DMS53 treated with DMSO at 0.1 percent for 48 hours (cell line): Measurements from ENCODE around the gene HS6ST3.

Experiments
- DNase-seq: peaks from one replicate; lab custom pipeline; 2025; ENCODE audit not compliant: unreplicated experiment; lab: John Stamatoyannopoulos, UW

HS6ST3 gene

DNA sequence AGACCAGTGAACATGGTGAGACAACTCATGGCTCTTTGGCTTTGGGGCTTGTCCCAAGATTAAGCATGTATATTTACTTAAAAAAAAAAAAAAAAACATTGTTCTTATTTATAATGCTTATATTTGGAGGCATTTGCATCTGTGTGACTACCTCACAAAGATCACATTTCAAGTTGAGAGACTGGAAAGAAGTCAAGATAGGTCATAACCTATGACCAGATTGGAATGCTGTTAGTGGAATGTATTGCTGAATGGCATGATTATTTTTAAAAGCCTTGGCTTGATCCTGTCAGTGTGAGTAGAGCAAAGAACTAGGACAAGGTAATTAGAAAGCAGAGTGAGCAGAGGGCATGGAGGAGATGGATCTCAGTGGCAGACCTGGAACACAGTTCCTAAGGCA lies 689.8 kb downstream of the HS6ST3 start:
- no peak for DNase-seq

DNA sequence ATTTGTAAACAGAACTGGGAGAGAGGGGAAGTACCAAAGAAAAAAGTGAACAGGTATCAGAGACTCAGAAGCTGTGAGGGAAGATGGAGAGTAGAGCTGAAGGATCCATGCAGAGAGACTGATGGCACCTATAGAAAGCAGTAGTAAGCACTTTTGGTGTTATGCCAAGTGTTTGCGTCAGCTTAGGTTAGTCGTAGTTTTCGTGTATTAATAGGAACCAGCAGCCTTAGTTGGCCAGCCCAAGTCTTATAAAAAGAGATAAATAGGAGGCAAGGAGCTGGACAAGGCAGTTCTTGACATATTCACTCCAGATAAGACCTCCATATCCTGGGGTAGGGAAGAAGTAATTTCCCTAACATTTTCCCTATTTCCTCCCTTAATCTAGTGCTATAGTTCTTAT lies 690.2 kb downstream of the HS6ST3 start:
- no peak for DNase-seq

DNA sequence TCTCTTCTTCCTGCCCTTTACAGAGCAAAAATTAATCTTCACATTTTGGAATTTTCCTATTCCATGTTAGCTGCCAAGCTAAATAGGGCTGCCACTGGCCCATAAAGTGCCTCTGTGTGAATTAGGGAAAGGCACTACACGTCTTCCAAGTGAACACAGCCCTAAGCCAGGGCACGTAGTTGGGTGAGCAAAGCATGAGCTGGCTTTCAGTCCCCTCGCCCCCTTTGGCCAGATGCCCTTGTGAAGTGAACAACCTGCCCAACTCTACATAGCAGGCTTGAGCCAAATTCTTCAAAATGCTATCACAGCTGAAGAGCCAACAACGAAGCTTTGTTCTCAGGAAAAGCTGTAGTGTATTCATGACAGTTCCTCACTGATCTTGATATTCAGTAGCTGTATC lies 691.2 kb downstream of the HS6ST3 start:
- no peak for DNase-seq

DNA sequence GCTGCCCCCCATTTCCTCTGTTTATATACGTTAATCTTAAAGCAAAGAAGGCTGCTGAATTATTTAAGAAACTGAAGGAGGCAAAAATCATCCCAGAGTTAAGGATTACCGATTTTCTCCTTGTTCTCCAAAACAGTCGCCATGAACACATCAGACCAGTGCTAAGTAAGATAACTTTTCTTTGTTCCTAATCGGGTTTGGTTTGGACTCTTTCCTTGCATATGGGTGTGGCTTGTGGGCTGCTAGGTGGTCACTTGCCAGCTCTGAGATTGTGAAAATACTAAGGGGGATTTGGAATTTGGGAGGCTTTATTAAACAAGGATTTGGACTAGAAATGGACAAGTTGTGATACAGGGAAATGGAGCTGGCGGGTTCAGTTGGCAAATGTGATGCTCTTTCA lies 692.3 kb downstream of the HS6ST3 start:
- no peak for DNase-seq

DNA sequence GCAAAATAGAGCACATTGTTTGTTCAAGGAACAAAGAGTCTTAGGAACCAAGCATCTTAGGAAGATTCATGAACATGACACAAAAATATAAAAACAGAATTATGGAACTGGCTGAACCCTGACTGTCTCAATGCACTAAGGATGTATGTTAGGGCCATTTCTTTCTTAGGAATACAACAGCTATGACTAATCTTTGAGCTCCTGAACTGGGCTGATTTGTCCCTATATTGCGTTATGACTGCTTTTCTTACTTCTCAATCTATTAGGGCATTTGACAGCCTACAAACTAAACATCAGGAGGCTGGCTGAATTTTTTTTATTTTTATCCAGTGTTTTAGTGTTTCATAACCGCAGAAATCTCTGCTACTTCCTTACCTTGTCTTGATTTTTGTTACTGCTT lies 693.1 kb downstream of the HS6ST3 start:
- DNase-seq: no peak

DNA sequence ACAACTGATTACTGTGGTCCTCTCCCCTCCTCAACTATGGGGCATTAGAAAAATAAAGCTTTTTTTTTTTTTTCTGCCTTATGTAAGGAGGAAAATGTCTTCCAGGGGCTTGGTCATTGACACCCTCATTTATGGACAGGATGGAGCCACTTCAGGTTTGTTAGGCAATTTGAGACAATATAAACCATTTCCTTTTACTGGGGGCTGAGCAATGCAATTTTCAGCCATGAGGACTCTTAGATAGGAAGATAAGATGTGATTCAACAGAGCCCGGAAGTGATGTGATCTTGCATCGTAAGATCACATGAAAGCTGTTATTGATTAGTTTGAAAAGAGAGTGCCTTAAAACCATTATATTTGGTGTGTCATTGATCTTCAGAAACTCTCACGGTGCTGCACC lies 693.6 kb downstream of the HS6ST3 start:
- no peak for DNase-seq

DNA sequence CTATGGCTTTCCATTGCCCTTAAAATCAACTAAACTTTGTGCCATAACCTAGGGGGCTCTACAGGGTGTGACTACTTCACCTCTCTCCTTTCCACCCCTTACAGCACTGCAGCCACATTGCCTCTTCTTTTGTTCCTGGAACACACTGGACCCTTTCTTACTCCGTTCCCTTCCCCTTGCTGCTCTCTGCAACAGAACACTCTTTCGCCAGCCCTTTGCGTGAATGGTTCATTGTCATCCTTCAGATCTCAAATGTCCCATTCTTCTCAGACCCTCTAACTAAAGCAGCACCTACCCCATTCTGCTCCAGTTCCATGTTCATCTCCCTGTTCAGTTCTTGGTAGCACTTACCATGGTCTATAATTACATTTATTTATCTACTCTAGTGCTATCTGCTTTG lies 696.1 kb downstream of the HS6ST3 start:
- DNase-seq: no peak

DNA sequence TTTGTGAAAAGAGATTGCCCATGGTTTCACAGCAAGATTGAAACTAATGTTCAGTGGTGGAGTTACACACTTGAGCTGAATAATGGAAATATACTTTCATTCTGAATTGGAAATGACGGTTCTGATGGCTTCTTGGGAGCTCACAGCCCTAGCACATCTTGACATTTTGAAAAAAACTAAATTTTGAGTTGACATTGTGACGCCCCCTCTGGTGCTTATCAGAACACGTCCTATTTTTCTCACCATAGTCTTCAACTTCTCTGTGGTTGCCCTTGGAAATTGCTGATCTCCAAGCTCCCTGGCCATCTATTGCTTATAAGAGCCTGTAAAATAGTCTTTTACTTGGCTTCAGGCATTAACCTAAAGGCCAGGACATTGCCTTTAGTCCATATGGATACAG lies 702.3 kb downstream of the HS6ST3 start:
- no peak for DNase-seq

- no peak for DNase-seq
These were observed 703.0 kb downstream of the HS6ST3 start for GRCh38 chr13:96792736-96793403.

DNA sequence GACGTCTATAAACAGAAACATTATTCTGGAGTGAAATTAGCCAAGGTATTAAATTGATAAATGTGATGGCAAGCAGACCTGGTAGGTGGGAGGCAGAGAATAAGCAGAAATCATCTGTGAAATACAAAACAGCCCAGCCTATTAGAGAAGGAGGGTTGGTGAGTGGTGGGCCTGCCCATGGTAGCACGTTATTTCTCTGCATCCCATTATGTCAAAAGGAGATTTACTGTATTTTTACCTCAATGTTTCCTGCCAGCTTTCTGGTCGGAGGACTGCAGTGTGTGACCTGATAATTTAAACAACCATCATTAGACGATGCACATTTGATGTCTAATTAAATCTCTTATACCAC lies 703.5 kb downstream of the HS6ST3 start:
- no peak for DNase-seq

GRCh38 chr13:96794669-96795068 lies 704.8 kb downstream of the HS6ST3 start:
- DNase-seq: no peak

- no peak for DNase-seq
These were observed 705.8 kb downstream of the HS6ST3 start for GRCh38 chr13:96795670-96796069.

DNA sequence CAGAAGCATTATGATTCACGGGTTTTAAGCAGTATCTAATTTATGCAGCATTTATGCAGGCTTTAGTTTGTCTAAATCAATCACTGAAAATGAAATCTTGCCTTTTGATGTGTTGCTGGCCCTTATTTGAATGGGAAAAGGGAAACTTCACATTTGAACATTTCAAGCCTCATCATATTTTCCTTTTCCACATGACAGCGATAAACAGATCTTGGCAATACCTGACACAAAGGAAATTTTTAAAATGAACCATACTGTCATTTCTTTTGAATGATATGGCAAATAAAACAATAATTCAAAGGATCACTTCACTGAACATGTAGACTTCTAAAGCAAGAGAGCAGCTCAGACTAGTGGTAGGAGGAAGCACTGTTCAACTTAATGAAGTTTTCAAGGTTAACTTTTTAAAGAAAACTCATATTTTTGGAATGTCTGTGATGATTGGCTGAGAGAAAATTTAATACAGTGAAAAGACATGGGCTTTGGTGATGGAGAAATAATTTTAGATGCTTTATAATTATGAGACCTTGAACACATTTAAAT lies 706.3 kb downstream of the HS6ST3 start:
- DNase-seq: no peak

GRCh38 chr13:96797136-96797535 lies 707.2 kb downstream of the HS6ST3 start:
- no peak for DNase-seq

GRCh38 chr13:96803456-96804100 lies 713.7 kb downstream of the HS6ST3 start:
- DNase-seq: no peak

DNA sequence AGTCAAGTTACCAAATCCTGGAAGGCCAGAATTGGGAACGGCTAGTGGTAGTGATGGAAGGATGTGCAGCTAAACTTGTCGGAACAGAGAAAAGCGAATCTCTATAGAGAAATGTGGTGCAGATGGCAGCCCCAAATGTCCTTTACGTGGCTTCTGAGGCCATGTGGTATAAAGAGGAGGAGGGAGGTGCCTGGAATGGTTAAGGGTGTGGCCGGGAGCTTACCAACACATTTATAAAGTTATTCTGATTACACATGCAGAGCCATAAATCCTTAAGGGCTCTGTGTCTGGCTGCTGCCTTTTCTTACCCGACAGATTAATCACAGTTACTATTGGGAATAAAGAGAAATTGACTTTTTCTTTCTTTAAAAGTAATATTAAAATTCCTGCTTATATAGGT lies 714.3 kb downstream of the HS6ST3 start:
- DNase-seq: no peak

GRCh38 chr13:96806746-96807145 lies 716.8 kb downstream of the HS6ST3 start:
- DNase-seq: no peak

DNA sequence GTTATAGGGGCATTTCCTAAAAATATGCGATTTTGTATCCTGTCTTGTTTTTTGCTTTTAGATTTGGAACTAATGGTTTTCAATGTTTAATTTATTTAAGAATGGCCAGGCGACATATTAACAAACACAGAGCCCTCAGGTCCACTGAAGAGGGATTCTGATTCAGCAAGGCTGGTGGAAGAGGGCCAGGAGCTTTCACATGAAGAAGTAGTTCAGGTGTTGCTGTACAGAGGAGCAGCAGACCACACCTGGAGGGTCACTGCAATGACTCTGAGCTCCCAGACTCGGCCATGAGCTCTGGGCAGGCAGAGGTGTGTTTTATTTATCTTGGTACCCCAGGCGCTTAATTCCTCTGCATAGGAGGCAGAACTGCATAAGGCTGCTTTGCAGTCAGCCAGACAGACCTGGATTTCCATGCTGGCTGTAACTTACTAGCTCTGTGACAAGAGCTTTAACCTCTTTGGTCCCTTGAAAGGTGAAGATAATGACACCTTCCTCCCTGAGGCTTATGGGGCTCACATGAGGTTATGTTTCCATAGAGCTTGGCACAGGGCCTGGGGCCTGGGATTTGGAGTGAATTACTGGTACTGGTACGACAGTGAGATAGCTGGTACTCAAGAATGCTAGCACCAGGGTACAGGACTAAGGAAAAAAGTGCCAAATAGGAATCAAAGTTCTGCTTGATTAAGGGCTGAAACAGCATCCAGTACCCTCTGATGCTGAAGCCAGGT lies 719.6 kb downstream of the HS6ST3 start:
- no peak for DNase-seq

GRCh38 chr13:96810104-96810503 lies 720.2 kb downstream of the HS6ST3 start:
- DNase-seq: no peak

GRCh38 chr13:96811049-96811448 lies 721.1 kb downstream of the HS6ST3 start:
- DNase-seq: no peak

DNA sequence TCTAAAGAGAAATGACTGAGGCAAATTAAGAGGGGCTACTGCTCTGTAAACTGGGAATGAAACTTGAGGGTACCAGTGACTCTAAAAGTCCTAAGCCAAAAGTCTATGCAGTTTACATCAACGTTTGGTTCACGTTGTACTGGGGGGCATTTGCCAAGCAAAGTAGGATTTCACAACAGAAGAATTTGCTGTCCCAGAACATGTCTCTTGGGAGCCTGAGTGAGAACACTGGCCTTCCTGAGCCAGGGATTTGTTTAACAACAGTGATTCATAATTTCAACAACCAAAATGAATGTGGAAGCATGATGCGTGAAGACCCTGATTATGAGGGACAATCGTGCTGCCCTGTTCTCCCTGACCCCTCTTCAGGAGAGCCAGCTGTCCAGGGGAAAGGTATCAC lies 726.4 kb downstream of the HS6ST3 start:
- no peak for DNase-seq

DNA sequence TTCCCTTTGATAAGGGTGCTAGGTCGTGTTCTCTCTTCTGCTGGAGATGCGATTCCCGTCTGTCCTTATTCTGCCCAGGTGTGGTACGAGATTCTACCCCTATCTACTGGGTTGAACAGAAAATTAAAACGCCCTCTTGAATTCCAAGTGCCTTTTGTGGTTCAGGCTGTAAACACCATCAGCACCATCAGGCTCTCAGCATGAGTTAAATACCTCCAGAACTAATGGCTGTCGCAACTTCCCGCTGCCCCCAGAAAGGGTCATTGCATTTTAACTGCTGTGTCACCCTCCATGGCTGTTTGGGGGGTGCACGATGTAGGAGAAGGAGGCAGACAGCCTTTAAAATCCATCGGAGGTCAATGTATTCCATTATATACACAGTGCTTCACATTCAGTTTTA lies 727.0 kb downstream of the HS6ST3 start:
- DNase-seq: no peak
